Caco-2 (cell line): Measurements from ENCODE around the gene HS1BP3. TPM values are rescaled to one million over a fixed set of nuclear protein-coding genes. Genes with fewer than 3 reads are reported as not detected.
A peak's percentile ranks its signal among the peaks of the same experiment; 100 is the strongest.

ENCODE experiments used
- BruUV-seq: library from RNA; stranded (reverse); fragments of 400-500 nt; replicated peaks from 2 replicates; lab custom pipeline; 2021; lab: Mats Ljungman, UMichigan
- CTCF ChIA-PET: fragments of 300-600 bp; sonication (Branson Sonifier 250); formaldehyde crosslinking; loops from one replicate; lab custom pipeline; 2022; ENCODE audit warnings: antibody characterized with exemption; lab: Charles Lee
- POLR2A ChIA-PET: fragments of 300-600 bp; sonication (Branson Sonifier 250); formaldehyde crosslinking; loops from one replicate; lab custom pipeline; 2022; ENCODE audit warnings: antibody characterized with exemption; lab: Charles Lee
- DNase-seq, 2 experiments: peaks; one replicate each; pipeline versions ENCODE4 v3.0.0 to v3.0.0-alpha.2; 2020 to 2022
- H3K27me3 ChIP-seq: replicated peaks from 2 replicates; pipeline ENCODE4 v1.6.0; 2011; ENCODE audit warnings: low read length; ENCODE audit not compliant: control insufficient read depth, insufficient read depth
- H3K36me3 ChIP-seq: 2 replicates; pipeline ENCODE4 v1.5.1; 2011; ENCODE audit warnings: low read length; ENCODE audit not compliant: control insufficient read depth, insufficient read depth
- H3K4me1 ChIP-seq: fragments of 250-450 bp; sonication (Bioruptor Pico); 2 replicates; pipeline ENCODE4 v1.5.1; 2020; ENCODE audit warnings: mild to moderate bottlenecking
- H3K4me3 ChIP-seq: 2 replicates; pipeline ENCODE4 v1.5.1; 2011; ENCODE audit warnings: low read depth, mild to moderate bottlenecking, control low read depth, low read length
- H3K9me3 ChIP-seq: fragments of 250-450 bp; sonication (Bioruptor Pico); 2 replicates; pipeline ENCODE4 v1.5.1; 2020; ENCODE audit warnings: mild to moderate bottlenecking, moderate library complexity
- H3K27ac Mint-ChIP-seq: one replicate; pipeline ENCODE4 v1.8.0; 2022; ENCODE audit warnings: mixed read lengths; ENCODE audit not compliant: unreplicated experiment
- H3K27me3 Mint-ChIP-seq: one replicate; pipeline ENCODE4 v1.8.0; 2022; ENCODE audit warnings: mixed read lengths; ENCODE audit not compliant: insufficient read depth, unreplicated experiment
- H3K36me3 Mint-ChIP-seq: one replicate; pipeline ENCODE4 v1.8.0; 2022; ENCODE audit warnings: mild to moderate bottlenecking, mixed read lengths; ENCODE audit not compliant: insufficient read depth, unreplicated experiment
- H3K4me1 Mint-ChIP-seq: one replicate; pipeline ENCODE4 v1.8.0; 2022; ENCODE audit warnings: low read depth, mixed read lengths; ENCODE audit not compliant: unreplicated experiment
- H3K4me3 Mint-ChIP-seq: one replicate; pipeline ENCODE4 v1.8.0; 2022; ENCODE audit warnings: mild to moderate bottlenecking, moderate library complexity, mixed read lengths; ENCODE audit not compliant: unreplicated experiment
- H3K9me3 Mint-ChIP-seq: one replicate; pipeline ENCODE4 v1.8.0; 2022; ENCODE audit warnings: mixed read lengths; ENCODE audit not compliant: unreplicated experiment
- CTCF ChIP-seq, 2 experiments: fragments of 200-600 bp in 1 of 2; IDR thresholded peaks; 1 replicate in 1 of 2; 2 replicates in 1 of 2; pipeline versions ENCODE4 v1.5.1 to v1.8.0; 2011 to 2022; ENCODE audit warnings: antibody characterized with exemption in 1 of 2, control low read depth in 1 of 2, inconsistent platforms in 1 of 2, low read depth in 1 of 2, low read length in 1 of 2, mild to moderate bottlenecking in 1 of 2, moderate library complexity in 1 of 2; ENCODE audit not compliant: insufficient read depth in 1 of 2, severe bottlenecking in 1 of 2, unreplicated experiment in 1 of 2
- intact Hi-C: fragments of 100-400 bp; cut with micrococcal nuclease; formaldehyde crosslinking; loops from one replicate; pipeline ENCODE4 v1.10.0; 2022; ENCODE audit not compliant: unreplicated experiment
- total RNA-seq: library from RNA; stranded (reverse); gene quantifications from 2 replicates; pipeline ENCODE4 v1.2.3, GENCODE V29; 2022

HS1BP3 gene
- total RNA-seq, 1 experiment from 2014 or later: 31.1 TPM

DNA sequence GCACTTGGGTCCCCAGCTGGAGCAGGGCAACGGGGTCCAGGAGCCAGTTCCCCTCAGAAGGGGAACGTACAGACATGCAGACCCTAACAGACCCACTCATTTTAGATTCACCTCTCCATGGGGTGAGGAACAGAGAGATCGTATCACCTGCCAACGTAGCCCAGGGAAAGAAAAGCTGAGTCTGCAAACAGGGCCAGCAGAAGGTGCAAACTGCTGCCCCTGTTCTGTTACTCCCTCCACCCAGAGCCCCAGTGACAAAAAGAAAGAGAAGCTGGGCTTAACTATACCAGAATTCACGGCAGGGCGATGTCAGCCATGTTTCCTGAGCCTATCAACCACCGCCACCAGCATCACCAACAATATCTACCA lies 817 bp upstream of the HS1BP3 start:
- Histone ChIP-seq H3K27me3 (no peaks in the 10 kb centered on the region), H3K9me3 (no peaks in the 10 kb centered on the region), H3K4me3 (peak overlapping the region; percentile 92), H3K36me3 (no peaks in the 10 kb centered on the region; the same call in 1 of the 2 replicates), H3K4me1 (peaks cover 13% of the 10 kb centered on the region)
- CTCF ChIA-PET: interaction anchor here (0.6 to 3.0 kb wide), 15 partner anchors 9 to 618 kb away, joined by 3 to 28 read pairs (median 6); partner anchors contain the start of genes GDF7 and RHOB
- BruUV-seq: no TSS peak
- Mint-ChIP-seq H3K27me3 (no peaks in the 10 kb centered on the region), H3K4me3 (peak overlapping the region; percentile 81), H3K36me3 (peaks cover 5% of the 10 kb centered on the region), H3K9me3 (no peaks in the 10 kb centered on the region), H3K4me1 (peaks cover 7% of the 10 kb centered on the region), H3K27ac (peak overlapping the region; percentile 81)
- POLR2A ChIA-PET: interaction anchor here (1.0 to 3.1 kb wide), 4 partner anchors 9 to 205 kb away, joined by 3 to 33 read pairs (median 4); partner anchors contain the start of gene RHOB
- DNase-seq: no peak
- TF ChIP-seq CTCF (IDR thresholded peaks at IDR 0.05; ENCODE audit: insufficient read depth in 1 of 2, low read depth in 1 of 2, low read length in 1 of 2, severe bottlenecking in 1 of 2, unreplicated experiment in 1 of 2): no peak
- intact Hi-C loops: loop anchor here (1.0 kb wide), 2 partner anchors 208 to 255 kb away; no protein-coding TSS in a partner anchor

GRCh38 chr2:20650393-20650876 lies 463 bp downstream of the HS1BP3 start:
- intact Hi-C loops: no loop called here
- H3K27me3 Mint-ChIP-seq: no peaks in the 10 kb centered on the region
- Histone ChIP-seq H3K9me3 (no peaks in the 10 kb centered on the region), H3K36me3 (no peaks in the 10 kb centered on the region; the same call in none of the 2 replicates), H3K27me3 (no peaks in the 10 kb centered on the region), H3K4me3 (peak overlapping the region; percentile 92), H3K4me1 (peaks cover 13% of the 10 kb centered on the region)
- ChIA-PET CTCF (interaction anchor here (0.7 to 3.0 kb wide), 18 partner anchors 8 to 619 kb away, joined by 3 to 28 read pairs (median 4); partner anchors contain the start of genes GDF7 and RHOB), POLR2A (interaction anchor here (1.0 to 3.1 kb wide), 4 partner anchors 11 to 203 kb away, joined by 3 to 33 read pairs (median 4); partner anchors contain the start of gene RHOB)
- peaks cover 6% of the 10 kb centered on the region for H3K4me1 Mint-ChIP-seq
- peak overlapping the region; percentile 81 for H3K4me3 Mint-ChIP-seq
- H3K27ac Mint-ChIP-seq: peak overlapping the region; percentile 50
- no peaks in the 10 kb centered on the region for H3K9me3 Mint-ChIP-seq
- peak in 1 of 2 experiments; percentile 36 for DNase-seq
- TSS peak; percentile 80 for BruUV-seq
- no peak for TF ChIP-seq CTCF (IDR thresholded peaks at IDR 0.05; ENCODE audit: insufficient read depth in 1 of 2, low read depth in 1 of 2, low read length in 1 of 2, severe bottlenecking in 1 of 2, unreplicated experiment in 1 of 2)
- H3K36me3 Mint-ChIP-seq: peaks cover 5% of the 10 kb centered on the region

DNA sequence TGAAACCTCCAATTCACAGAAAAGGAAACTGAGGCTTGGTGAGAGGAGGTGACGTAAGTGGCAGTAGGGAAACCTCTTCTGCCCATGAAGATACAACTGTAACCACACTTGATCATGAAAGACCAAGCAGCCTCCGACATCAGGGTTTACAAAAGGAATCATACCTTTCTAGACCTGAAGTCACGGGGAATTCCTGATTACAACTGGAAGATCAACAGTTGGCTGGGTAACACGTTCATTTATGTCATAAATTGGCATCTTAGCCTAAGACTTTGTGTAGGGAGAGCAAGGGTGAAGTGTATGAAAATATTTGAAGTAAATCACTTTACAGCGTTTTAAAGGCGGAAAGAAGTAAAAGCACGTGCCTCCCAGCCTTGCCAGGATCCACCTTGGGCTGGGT lies 922 bp downstream of the HS1BP3 start:
- Mint-ChIP-seq H3K9me3 (no peaks in the 10 kb centered on the region), H3K4me3 (peak overlapping the region; percentile 81), H3K27me3 (no peaks in the 10 kb centered on the region), H3K4me1 (peaks cover 2% of the 10 kb centered on the region), H3K36me3 (peaks cover 5% of the 10 kb centered on the region), H3K27ac (peak overlapping the region; percentile 50)
- DNase-seq: no peak
- H3K27me3 ChIP-seq: no peaks in the 10 kb centered on the region
- CTCF ChIA-PET: interaction anchor here (0.9 to 3.0 kb wide), 12 partner anchors 8 to 258 kb away, joined by 3 to 28 read pairs (median 6); partner anchors contain the start of genes GDF7 and RHOB
- H3K4me3 ChIP-seq: peak overlapping the region; percentile 92
- H3K9me3 ChIP-seq: no peaks in the 10 kb centered on the region
- POLR2A ChIA-PET: interaction anchor here (1.6 to 3.1 kb wide), 3 partner anchors 16 to 203 kb away, joined by 3 to 33 read pairs (median 6); partner anchors contain the start of gene RHOB
- H3K4me1 ChIP-seq: peaks cover 13% of the 10 kb centered on the region
- H3K36me3 ChIP-seq: no peaks in the 10 kb centered on the region; the same call in none of the 2 replicates
- intact Hi-C loops: no loop called here
- TF ChIP-seq CTCF (IDR thresholded peaks at IDR 0.05; ENCODE audit: insufficient read depth in 1 of 2, low read depth in 1 of 2, low read length in 1 of 2, severe bottlenecking in 1 of 2, unreplicated experiment in 1 of 2): no peak
- BruUV-seq: no TSS peak
